PC-3 (cell line): ENCODE data around the gene RFLNA. TPM values are rescaled to one million over a fixed set of nuclear protein-coding genes. Genes with fewer than 3 reads are reported as not detected.

Experiments
- ATAC-seq: fragments of 200-7000 bp; cut with Tn5 transposase; 2 replicates; pipeline ENCODE4 v1.9.1; 2020; ENCODE audit warnings: mild to moderate bottlenecking, moderate library complexity
- BruUV-seq: library from RNA; stranded (reverse); fragments of 400-500 nt; replicated peaks from 2 replicates; lab custom pipeline; 2021; lab: Mats Ljungman, UMichigan
- CTCF ChIA-PET: fragments of 300-600 bp; sonication (Branson Sonifier 250); formaldehyde crosslinking; loops from one replicate; lab custom pipeline; 2022; ENCODE audit warnings: antibody characterized with exemption; lab: Charles Lee
- POLR2A ChIA-PET: fragments of 300-600 bp; sonication (Branson Sonifier 250); formaldehyde crosslinking; loops from one replicate; lab custom pipeline; 2022; ENCODE audit warnings: antibody characterized with exemption; ENCODE audit not compliant: unreplicated experiment; lab: Charles Lee
- DNase-seq: peaks from one replicate; pipeline ENCODE4 v3.0.0-alpha.2; 2015
- H2AFZ ChIP-seq: fragments of 300-600 bp; sonication (generic); 2 replicates; pipeline ENCODE4 v1.6.0; 2016; ENCODE audit warnings: antibody characterized with exemption, low read length
- H3F3A ChIP-seq: fragments of 300-600 bp; sonication (generic); one replicate; pipeline ENCODE4 v1.6.0; 2017; ENCODE audit warnings: antibody characterized with exemption, low read length, control low read depth, mild to moderate bottlenecking; ENCODE audit not compliant: unreplicated experiment
- H3K27ac ChIP-seq: fragments of 300-600 bp; sonication (generic); 2 replicates; pipeline ENCODE4 v1.5.1; 2016; ENCODE audit warnings: mild to moderate bottlenecking, low read length
- H3K27me3 ChIP-seq: fragments of 300-600 bp; sonication (generic); 2 replicates; pipeline ENCODE4 v1.6.1; 2016; ENCODE audit warnings: low read length, mixed read lengths
- H3K36me3 ChIP-seq: fragments of 300-600 bp; sonication (generic); 2 replicates; pipeline ENCODE4 v1.6.1; 2016; ENCODE audit warnings: low read depth, mixed run types, low read length, mixed read lengths
- H3K4me1 ChIP-seq: fragments of 300-600 bp; sonication (generic); 2 replicates; pipeline ENCODE4 v1.5.1; 2016; ENCODE audit warnings: low read length; ENCODE audit not compliant: insufficient read depth
- H3K4me2 ChIP-seq: fragments of 300-600 bp; sonication (generic); 2 replicates; pipeline ENCODE4 v1.6.0; 2016; ENCODE audit warnings: low read length
- H3K4me3 ChIP-seq: fragments of 300-600 bp; sonication (generic); 2 replicates; pipeline ENCODE4 v1.5.1; 2016; ENCODE audit warnings: mild to moderate bottlenecking, low read length, mixed read lengths
- H3K79me2 ChIP-seq: fragments of 300-600 bp; sonication (generic); 2 replicates; pipeline ENCODE4 v1.6.1; 2017; ENCODE audit warnings: low read length, mixed read lengths
- H3K9ac ChIP-seq: fragments of 300-600 bp; sonication (generic); 2 replicates; pipeline ENCODE4 v1.6.0; 2016; ENCODE audit warnings: mild to moderate bottlenecking, low read length
- H3K9me2 ChIP-seq: fragments of 300-600 bp; sonication (generic); replicated peaks from 2 replicates; pipeline ENCODE4 v1.6.1; 2016; ENCODE audit warnings: mixed run types, low read length, mixed read lengths
- H3K9me3 ChIP-seq: fragments of 300-600 bp; sonication (generic); 2 replicates; pipeline ENCODE4 v1.6.1; 2016; ENCODE audit warnings: low read length, mixed read lengths
- H4K20me1 ChIP-seq: fragments of 300-600 bp; sonication (generic); 2 replicates; pipeline ENCODE4 v1.6.1; 2016; ENCODE audit warnings: low read length, mixed read lengths
- EZH2 ChIP-seq: fragments of 300-600 bp; sonication (generic); IDR thresholded peaks from one replicate; pipeline ENCODE4 v1.6.1; 2017; ENCODE audit warnings: antibody characterized with exemption, mild to moderate bottlenecking, low read length; ENCODE audit not compliant: unreplicated experiment
- EZH2phosphoT487 ChIP-seq: fragments of 300-600 bp; sonication (generic); IDR thresholded peaks from 2 replicates; pipeline ENCODE4 v1.6.1; 2018; ENCODE audit warnings: mild to moderate bottlenecking, antibody characterized with exemption, low read length, borderline replicate concordance
- intact Hi-C: fragments of 100-400 bp; cut with micrococcal nuclease; formaldehyde crosslinking; loops from 2 replicates; pipeline ENCODE4 v1.9.0; 2023
- total RNA-seq: library from RNA; depleted of rRNA; stranded (reverse); fragments of >200 nt; gene quantifications from 2 replicates; pipeline ENCODE4 v1.2.3, GENCODE V29; 2014
- TF ChIP-seq, protein P1 (sequence below): fragments of 300-600 bp; sonication (generic); conservative IDR thresholded peaks from 2 replicates; pipeline ENCODE4 v1.5.1; 2017; ENCODE audit warnings: antibody characterized with exemption, low read depth, mild to moderate bottlenecking, low read length

The RFLNA gene
- total RNA-seq, 1 experiment from 2014 or later, result not detected

DNA sequence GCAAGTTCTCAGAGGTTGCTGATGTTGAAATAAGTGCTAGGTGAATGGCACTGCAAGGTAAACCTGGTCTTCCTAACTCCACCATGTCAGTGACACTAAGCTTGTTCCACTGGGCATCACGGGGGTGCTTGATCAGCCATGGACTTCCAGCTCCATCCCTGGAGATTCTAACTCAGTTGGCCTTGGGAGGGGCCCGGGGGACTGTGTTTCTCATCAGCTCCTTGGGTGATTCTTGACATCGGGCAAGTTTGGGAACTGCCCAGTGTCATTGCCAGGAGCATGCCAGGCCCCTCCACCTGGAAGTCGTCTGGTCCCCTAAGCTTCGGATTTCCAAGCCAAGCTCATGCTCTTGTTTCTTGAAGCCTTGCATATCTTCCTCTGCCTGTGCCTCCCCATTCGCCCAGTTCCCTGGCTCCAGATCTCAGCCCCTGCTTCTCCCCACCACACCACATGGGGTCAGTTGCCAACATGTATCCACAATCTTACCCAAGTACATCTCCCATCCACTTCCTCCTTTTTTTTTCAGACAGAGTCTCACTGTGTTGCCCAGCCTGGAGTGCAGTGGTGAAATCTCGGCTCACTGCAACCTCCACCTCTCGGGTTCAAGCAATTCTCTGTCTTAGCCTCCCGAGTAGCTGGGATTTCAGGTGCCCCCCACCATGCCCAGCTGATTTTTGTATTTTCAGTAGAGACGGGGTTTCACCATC, 30.7 kb upstream of the RFLNA start:
- DNase-seq, result no peak
- Histone ChIP-seq H4K20me1 (no peaks in the 10 kb centered on the region), H3K9ac (no peak overlapping the region), H3K36me3 (no peaks in the 10 kb centered on the region), H3K4me2 (no peak overlapping the region), H3K27me3 (peaks cover 85% of the 10 kb centered on the region), H3K79me2 (no peaks in the 10 kb centered on the region), H3K4me3 (no peak overlapping the region), H3K4me1 (no peaks in the 10 kb centered on the region), H3K9me3 (no peaks in the 10 kb centered on the region), H3F3A (no peaks in the 10 kb centered on the region), H2AFZ (no peak overlapping the region), H3K27ac (no peak overlapping the region), H3K9me2 (no peaks in the 10 kb centered on the region)
- TF ChIP-seq EZH2phosphoT487 (no peak), EZH2 (no peak)
- TF ChIP-seq, protein P1, sequence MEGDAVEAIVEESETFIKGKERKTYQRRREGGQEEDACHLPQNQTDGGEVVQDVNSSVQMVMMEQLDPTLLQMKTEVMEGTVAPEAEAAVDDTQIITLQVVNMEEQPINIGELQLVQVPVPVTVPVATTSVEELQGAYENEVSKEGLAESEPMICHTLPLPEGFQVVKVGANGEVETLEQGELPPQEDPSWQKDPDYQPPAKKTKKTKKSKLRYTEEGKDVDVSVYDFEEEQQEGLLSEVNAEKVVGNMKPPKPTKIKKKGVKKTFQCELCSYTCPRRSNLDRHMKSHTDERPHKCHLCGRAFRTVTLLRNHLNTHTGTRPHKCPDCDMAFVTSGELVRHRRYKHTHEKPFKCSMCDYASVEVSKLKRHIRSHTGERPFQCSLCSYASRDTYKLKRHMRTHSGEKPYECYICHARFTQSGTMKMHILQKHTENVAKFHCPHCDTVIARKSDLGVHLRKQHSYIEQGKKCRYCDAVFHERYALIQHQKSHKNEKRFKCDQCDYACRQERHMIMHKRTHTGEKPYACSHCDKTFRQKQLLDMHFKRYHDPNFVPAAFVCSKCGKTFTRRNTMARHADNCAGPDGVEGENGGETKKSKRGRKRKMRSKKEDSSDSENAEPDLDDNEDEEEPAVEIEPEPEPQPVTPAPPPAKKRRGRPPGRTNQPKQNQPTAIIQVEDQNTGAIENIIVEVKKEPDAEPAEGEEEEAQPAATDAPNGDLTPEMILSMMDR, result no peak
- POLR2A ChIA-PET, result no interaction called here
- intact Hi-C loops, result no loop called here
- CTCF ChIA-PET, result no interaction called here
- no peak for ATAC-seq
- BruUV-seq, result no TSS peak

DNA sequence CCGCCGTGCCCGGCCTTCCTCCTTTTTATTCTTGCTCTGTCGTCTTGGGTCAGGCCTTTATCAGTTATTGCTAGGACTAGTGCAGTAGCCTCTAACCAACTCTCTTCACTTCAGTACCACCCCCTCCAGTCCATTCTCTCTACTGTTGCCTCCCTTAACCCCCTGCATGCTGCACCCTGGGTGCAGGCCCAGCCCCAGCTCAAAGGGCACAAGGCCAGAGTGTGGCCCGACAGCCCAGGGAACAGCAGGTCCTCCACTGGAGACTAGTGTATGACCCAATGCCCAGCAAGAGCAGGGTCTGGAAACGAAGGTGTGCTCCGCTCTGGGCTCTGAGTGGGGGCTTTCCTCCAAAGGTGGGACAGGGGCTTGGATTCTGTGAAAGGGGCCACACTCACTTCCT, 30.0 kb upstream of the RFLNA start:
- POLR2A ChIA-PET, result no interaction called here

More for the DNA sequence above, 30.0 kb upstream of the RFLNA start:
- Histone ChIP-seq H2AFZ (no peak overlapping the region), H3K9me3 (no peaks in the 10 kb centered on the region), H4K20me1 (no peaks in the 10 kb centered on the region), H3F3A (no peaks in the 10 kb centered on the region), H3K4me1 (no peaks in the 10 kb centered on the region), H3K4me3 (no peak overlapping the region), H3K79me2 (no peaks in the 10 kb centered on the region), H3K27me3 (peaks cover 85% of the 10 kb centered on the region), H3K9ac (no peak overlapping the region), H3K9me2 (no peaks in the 10 kb centered on the region), H3K27ac (no peak overlapping the region), H3K4me2 (no peak overlapping the region), H3K36me3 (no peaks in the 10 kb centered on the region)
- CTCF ChIA-PET, result no interaction called here
- intact Hi-C loops, result no loop called here
- no TSS peak for BruUV-seq
- TF ChIP-seq, protein P1, result no peak
- TF ChIP-seq EZH2, result no peak
- TF ChIP-seq EZH2phosphoT487, result no peak
- DNase-seq (no peak), ATAC-seq (no peak)
